ENCODE data around the gene VOPP1.

GRCh38 chr7:55432506-55432905 is 139.8 kb downstream of the VOPP1 start:
- no peak for TF ChIP-seq CTCF (IDR thresholded peaks at IDR 0.05)
- TF ChIP-seq POLR2A (IDR thresholded peaks at IDR 0.05), result no peak

Measured in transverse colon (tissue), 3 donors.